Stomach smooth muscle (tissue), 2 donors: ENCODE results near the gene MCM7.

ENCODE experiments used
- H3K27ac ChIP-seq: one replicate; pipeline ENCODE4 v1.7.0; 2013; ENCODE audit warnings: mild to moderate bottlenecking, low read length, inconsistent platforms
- H3K27me3 ChIP-seq, 2 donors: one replicate each; pipeline ENCODE4 v1.7.0; 2013; ENCODE audit warnings: low read length in 2 of 2; ENCODE audit not compliant: insufficient read depth in 2 of 2, control insufficient read depth in 1 of 2
- H3K36me3 ChIP-seq, 2 donors: one replicate each; pipeline ENCODE4 v1.7.0; 2013; ENCODE audit warnings: low read length in 2 of 2; ENCODE audit not compliant: control insufficient read depth in 2 of 2, insufficient read depth in 2 of 2
- H3K4me1 ChIP-seq: one replicate; pipeline ENCODE4 v1.7.0; 2013; ENCODE audit warnings: low read length; ENCODE audit not compliant: control insufficient read depth, insufficient read depth
- H3K4me3 ChIP-seq, 2 donors: one replicate each; pipeline ENCODE4 v1.7.0; 2013; ENCODE audit warnings: low read length in 2 of 2
- H3K9ac ChIP-seq, 2 donors: one replicate each; pipeline ENCODE4 v1.7.0; 2013; ENCODE audit warnings: low read length in 2 of 2, mild to moderate bottlenecking in 1 of 2
- H3K9me3 ChIP-seq, 2 donors: one replicate each; pipeline ENCODE4 v1.7.0; 2013; ENCODE audit warnings: low read length in 2 of 2; ENCODE audit not compliant: control insufficient read depth in 2 of 2
- donor health status: healthy.
- donor health status: Pancreatic carcinoma.

The MCM7 gene

DNA sequence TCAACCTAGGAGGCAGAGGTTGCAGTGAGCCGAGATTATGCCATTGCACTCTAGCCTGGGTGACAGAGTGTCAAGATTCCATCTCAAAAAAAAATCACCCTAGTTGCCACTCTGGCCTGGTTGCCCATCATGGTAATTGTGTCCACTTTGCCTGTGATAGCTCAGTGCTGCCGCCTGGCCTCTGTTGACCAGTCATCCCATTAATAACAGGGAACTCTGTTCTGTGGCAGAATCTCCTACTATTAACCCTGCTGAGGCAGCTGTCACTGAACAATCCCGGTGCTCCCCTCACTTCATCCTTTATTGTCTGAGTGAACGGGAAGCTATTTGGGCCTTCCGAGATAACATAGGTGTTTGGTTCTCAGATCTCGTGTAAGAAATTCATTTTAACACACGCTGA, 34.2 kb downstream of the MCM7 start:
- Histone ChIP-seq H3K4me1 (peaks cover 9% of the 10 kb centered on the region), H3K27me3 (no peaks in the 10 kb centered on the region), H3K4me3 (no peak overlapping the region), H3K9ac (no peak overlapping the region), H3K9me3 (peaks cover 15 to 18% of the 10 kb centered on the region in 2 donors), H3K36me3 (peaks cover 33 to 39% of the 10 kb centered on the region in 2 donors), H3K27ac (no peak overlapping the region)

DNA sequence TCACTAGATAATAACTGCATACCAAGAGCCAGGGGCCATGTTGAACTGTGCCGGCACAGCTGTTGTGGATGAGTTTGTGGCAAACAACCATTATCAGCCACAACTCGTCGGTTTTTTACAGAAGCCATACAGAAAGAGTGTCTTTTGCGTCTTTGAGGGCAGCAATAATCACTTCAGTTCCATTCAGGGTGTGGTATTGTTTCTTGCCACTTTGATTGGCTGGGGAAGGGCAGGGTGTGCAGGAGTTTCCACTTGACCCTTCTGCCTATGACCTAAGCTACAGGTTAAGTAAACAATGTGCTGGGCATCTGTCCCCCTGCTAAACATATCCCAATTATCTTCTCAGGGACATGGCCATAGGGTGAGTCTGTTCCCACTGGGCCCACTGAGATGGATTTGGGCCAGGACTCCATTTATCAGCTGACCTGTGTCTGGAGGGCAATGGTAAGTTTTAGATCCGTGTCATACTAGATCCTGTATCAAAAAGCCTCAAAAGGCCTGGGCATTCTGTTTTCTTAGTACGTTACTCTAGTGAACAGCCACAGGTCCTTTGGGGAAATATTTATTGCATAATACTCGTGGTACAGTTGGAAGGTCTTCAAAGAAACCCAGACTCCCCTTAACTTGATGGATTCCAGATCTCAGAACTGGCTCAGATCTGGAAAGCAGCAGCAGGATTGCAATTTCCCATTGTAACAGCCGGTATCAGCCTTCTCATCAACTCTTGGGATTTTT, 35.6 kb downstream of the MCM7 start:
- peaks cover 2 to 4% of the 10 kb centered on the region in 2 donors for H3K9me3 ChIP-seq
- no peaks in the 10 kb centered on the region for H3K27me3 ChIP-seq
- peaks cover 9% of the 10 kb centered on the region for H3K4me1 ChIP-seq
- H3K27ac ChIP-seq, result peak overlapping the region; percentile 90
- no peak overlapping the region for H3K4me3 ChIP-seq
- peaks cover 25 to 32% of the 10 kb centered on the region in 2 donors for H3K36me3 ChIP-seq
- peak overlapping the region; percentile 36 to 49 for H3K9ac ChIP-seq

DNA sequence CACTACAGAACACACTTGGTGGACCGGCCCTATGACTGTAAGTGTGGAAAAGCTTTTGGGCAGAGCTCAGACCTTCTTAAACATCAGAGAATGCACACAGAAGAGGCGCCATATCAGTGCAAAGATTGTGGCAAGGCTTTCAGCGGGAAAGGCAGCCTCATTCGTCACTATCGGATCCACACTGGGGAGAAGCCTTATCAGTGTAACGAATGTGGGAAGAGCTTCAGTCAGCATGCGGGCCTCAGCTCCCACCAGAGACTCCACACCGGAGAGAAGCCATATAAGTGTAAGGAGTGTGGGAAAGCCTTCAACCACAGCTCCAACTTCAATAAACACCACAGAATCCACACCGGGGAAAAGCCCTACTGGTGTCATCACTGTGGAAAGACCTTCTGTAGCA, 37.0 kb downstream of the MCM7 start:
- Histone ChIP-seq H3K27ac (no peak overlapping the region), H3K4me1 (peaks cover 9% of the 10 kb centered on the region), H3K36me3 (peaks cover 18 to 23% of the 10 kb centered on the region in 2 donors)

DNA sequence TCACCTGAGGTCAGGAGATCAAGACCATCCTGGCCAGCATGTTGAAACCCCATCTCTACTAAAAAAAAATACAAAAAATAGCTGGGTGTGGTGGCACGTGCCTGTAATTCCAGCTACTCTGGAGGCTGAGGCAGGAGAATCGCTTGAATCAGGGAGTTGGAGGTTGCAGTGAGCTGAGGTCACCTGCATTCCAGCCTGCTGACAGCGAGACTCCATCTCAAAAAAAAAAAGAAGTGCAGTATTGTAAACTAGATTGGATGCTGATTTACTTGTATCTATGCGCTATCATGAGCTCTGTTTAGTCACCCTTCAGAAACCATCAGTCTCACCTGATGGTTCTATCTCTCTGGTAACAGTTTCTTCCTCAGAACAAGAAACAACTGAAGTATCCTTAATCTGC, 37.8 kb downstream of the MCM7 start:
- Histone ChIP-seq H3K27me3 (no peaks in the 10 kb centered on the region), H3K36me3 (peaks cover 19 to 29% of the 10 kb centered on the region in 2 donors), H3K9ac (no peak overlapping the region), H3K4me3 (no peak overlapping the region), H3K27ac (no peak overlapping the region), H3K9me3 (no peaks in the 10 kb centered on the region), H3K4me1 (peaks cover 9% of the 10 kb centered on the region)

More for the DNA sequence above, 37.0 kb downstream of the MCM7 start:
- Histone ChIP-seq H3K4me3 (no peak overlapping the region), H3K9ac (no peak overlapping the region), H3K9me3 (no peaks in the 10 kb centered on the region), H3K27me3 (no peaks in the 10 kb centered on the region)

DNA sequence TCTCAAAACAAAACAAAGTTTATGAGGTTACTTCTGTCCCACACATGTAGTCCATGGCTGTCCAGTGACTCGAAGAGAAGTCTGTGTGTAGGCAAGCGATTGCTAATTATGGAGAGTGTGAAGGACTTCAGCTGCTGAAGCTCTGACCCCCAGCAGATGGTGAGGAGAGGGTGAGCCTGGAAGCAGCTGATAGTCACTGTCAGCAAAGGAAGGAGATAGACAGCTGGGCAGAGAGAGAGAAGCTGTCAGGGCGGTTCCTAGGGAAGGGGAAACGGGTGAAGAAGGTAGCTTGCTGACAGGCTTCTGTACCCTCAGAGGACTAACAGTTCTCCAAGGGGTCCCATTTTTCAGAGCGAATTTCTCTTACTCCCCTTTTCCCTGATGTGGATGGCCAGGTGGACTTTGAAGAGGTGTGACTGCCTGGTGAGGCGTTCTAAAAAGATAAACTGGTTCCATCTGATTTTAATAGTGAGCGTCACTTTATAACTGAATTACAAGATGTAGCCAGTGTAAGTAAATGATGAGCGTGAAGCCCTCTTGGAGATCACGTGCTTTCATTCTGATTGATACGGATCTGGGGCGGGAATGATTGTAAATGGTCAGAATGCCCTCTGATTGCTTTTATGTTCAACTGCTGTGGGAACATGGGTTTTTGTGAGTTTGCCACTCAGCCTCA, 39.5 kb downstream of the MCM7 start:
- Histone ChIP-seq H3K36me3 (peaks cover 26 to 43% of the 10 kb centered on the region in 2 donors), H3K27me3 (no peaks in the 10 kb centered on the region), H3K27ac (no peak overlapping the region), H3K9me3 (no peaks in the 10 kb centered on the region), H3K9ac (no peak overlapping the region), H3K4me3 (no peak overlapping the region), H3K4me1 (peaks cover 9% of the 10 kb centered on the region)

DNA sequence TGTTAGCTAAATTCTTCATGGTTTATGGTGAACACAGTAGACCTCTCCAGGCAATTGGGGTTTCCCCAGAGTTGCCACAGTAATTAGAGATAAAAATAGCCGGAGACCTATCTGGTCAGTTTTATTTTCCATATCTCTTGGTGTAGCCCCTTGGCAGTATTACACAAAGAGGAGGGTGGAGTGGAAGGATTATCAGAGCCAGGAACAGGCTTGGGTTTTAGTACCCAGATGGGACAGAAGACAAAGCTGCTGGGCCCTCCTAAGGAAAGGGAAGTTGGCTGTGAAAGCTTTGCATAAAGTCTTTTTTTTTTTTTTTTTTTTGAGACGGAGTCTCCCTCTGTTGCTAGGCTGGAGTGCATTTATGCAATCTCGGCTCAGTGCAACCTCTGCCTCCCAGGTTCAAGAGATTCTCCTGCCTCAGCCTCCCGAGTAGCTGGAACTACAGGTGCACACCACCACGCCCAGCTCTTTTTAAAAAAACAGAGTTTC, 41.9 kb downstream of the MCM7 start:
- no peak overlapping the region for H3K9ac ChIP-seq
- H3K27me3 ChIP-seq, result no peaks in the 10 kb centered on the region
- no peak overlapping the region for H3K4me3 ChIP-seq
- no peaks in the 10 kb centered on the region for H3K4me1 ChIP-seq
- no peaks in the 10 kb centered on the region for H3K9me3 ChIP-seq
- H3K27ac ChIP-seq, result no peak overlapping the region
- H3K36me3 ChIP-seq, result peaks cover 28 to 38% of the 10 kb centered on the region in 2 donors

DNA sequence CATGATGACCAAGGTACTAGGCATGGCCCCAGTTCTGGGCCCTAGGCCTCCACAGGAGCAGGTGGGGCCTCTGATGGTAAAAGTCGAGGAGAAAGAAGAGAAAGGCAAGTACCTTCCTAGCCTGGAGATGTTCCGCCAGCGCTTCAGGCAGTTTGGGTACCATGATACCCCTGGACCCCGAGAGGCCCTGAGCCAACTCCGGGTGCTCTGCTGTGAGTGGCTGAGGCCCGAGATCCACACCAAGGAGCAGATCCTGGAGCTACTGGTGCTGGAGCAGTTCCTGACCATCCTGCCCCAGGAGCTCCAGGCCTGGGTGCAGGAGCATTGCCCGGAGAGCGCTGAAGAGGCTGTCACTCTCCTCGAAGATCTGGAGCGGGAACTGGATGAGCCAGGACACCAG, 44.2 kb downstream of the MCM7 start:
- H3K27ac ChIP-seq, result no peak overlapping the region
- H3K4me3 ChIP-seq, result no peak overlapping the region
- H3K9me3 ChIP-seq, result no peaks in the 10 kb centered on the region
- no peak overlapping the region for H3K9ac ChIP-seq
- no peaks in the 10 kb centered on the region for H3K4me1 ChIP-seq
- peaks cover 20 to 29% of the 10 kb centered on the region in 2 donors for H3K36me3 ChIP-seq
- H3K27me3 ChIP-seq, result no peaks in the 10 kb centered on the region

DNA sequence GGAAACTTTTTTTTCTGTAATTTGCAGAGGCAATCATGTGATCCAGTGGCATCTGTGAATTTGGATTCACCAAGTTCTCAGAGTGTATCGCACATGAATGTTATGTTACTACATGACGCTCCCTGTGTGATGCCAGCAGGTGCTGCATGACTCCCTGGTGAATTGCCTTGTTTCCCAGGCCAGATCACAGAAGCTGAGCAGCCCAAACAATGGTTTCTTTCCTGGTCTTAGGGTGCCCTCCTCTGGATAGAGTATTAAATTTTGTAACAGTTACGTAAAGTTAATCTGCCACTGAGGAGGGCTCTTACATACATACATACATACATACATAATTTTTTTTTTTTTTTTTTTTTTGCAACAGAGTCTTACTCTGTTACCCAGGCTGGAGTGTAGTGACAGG, 48.0 kb downstream of the MCM7 start:
- H3K4me1 ChIP-seq, result peaks cover 11% of the 10 kb centered on the region
- no peaks in the 10 kb centered on the region for H3K9me3 ChIP-seq
- H3K36me3 ChIP-seq, result peaks cover 10 to 14% of the 10 kb centered on the region in 2 donors
- H3K4me3 ChIP-seq, result no peak overlapping the region
- H3K27ac ChIP-seq, result no peak overlapping the region
- no peaks in the 10 kb centered on the region for H3K27me3 ChIP-seq
- peak overlapping the region in 1 of 2 donors; percentile 21 for H3K9ac ChIP-seq

DNA sequence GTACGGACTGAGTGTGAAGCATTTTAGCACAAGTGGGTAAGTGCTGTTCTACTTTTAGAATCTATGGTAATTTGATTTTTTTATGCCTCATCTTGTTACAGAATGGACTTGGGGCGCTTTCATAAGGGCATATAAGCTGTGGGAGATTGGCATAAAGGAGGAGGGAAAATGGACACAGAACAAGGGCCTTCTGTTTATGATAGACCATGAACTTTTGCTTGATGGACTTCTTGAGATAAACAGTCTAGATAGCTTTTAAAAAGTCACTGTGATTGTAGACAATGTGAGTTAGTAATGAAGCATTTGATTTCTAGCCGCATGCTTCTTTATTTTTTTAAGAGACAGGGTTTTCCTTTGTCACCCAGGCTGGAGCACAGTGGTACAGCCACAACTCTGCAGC, 49.6 kb downstream of the MCM7 start:
- Histone ChIP-seq H3K27me3 (no peaks in the 10 kb centered on the region), H3K27ac (no peak overlapping the region), H3K9me3 (no peaks in the 10 kb centered on the region), H3K36me3 (peaks cover 0 to 2% of the 10 kb centered on the region in 2 donors), H3K4me3 (no peak overlapping the region), H3K4me1 (peaks cover 11% of the 10 kb centered on the region), H3K9ac (no peak overlapping the region)

DNA sequence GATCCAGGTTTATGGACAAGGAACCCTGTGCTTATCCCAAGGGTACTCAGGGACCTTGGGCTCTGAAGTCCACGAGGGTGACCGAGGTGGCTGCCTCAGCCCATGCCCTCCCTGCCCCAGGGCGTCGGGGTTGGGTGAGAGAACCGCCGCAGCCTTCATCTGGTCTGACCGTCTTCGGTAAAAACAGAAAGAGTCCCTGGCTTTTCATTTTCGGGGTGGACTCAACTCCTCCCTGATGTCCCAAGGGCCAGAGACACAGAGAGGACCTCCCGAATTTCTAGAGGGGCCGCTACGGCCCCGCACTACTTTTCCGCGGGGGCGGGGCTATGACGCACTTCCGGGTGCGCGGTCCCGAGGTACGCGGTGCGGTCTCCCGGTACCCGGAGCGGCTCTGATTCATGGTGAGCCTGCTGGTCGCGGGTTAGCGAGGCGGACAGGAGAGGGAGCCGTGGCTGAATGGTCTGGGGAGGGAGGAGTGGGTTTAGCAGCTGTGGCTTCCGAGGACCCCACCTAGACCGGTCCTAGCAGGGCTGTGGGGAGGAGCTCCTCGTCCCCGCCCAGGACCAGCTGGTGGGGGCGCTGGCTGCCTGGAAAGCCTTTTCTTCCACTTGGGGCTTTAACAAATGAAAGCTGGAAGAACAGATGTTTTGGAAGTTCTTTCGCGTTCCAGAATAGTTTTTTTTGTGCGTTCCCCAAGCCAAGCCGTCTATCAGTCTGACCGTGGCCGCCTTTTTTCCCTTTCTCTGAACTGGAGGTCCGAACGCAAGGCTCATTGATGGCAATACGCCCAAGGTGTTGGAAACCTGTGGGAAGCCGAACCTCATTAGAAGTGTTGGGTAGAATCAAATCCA, 51.5 kb downstream of the MCM7 start, which contains the start of gene ZSCAN21:
Gene ZSCAN21 (plus strand): TSS at position 334 of the 851 bp plus-strand sequence. CDS start 7,233 bp downstream, outside the sequence.
- no peaks in the 10 kb centered on the region for H3K27me3 ChIP-seq
- peaks cover 11% of the 10 kb centered on the region for H3K4me1 ChIP-seq

More for the DNA sequence above, 51.5 kb downstream of the MCM7 start, which contains the start of gene ZSCAN21:
- no peaks in the 10 kb centered on the region for H3K9me3 ChIP-seq
- H3K36me3 ChIP-seq, result no peaks in the 10 kb centered on the region
- H3K9ac ChIP-seq, result peak within 1 kb of the TSS; percentile 85 to 97
- peak within 1 kb of the TSS; percentile 96 for H3K27ac ChIP-seq
- H3K4me3 ChIP-seq, result peak within 1 kb of the TSS; percentile 91 to 98
